T-helper 17 cell (primary cell): ENCODE data around the gene ATP8A2. TPM values are rescaled to one million over a fixed set of nuclear protein-coding genes. Genes with fewer than 3 reads are reported as not detected.

Experiments used
- ATAC-seq: fragments of 150-1000 bp; cut with Tn5 transposase; 2 replicates; pipeline ENCODE4 v1.10.0; 2021; ENCODE audit warnings: mild to moderate bottlenecking, moderate library complexity
- DNase-seq, 3 donors: peaks; one replicate each; pipeline versions ENCODE4 v3.0.0 to v3.0.0-alpha.2; 2020 to 2021
- H3K9me3 ChIP-seq: one replicate; pipeline ENCODE4 v1.7.0; 2013; ENCODE audit warnings: low read length, mild to moderate bottlenecking; ENCODE audit not compliant: control insufficient read depth, poor library complexity, severe bottlenecking
- H3K27ac Mint-ChIP-seq: one replicate; pipeline ENCODE4 v1.8.0; 2022; ENCODE audit warnings: mild to moderate bottlenecking, moderate library complexity, mixed read lengths
- H3K27me3 Mint-ChIP-seq: one replicate; pipeline ENCODE4 v1.8.0; 2022; ENCODE audit warnings: mixed read lengths
- H3K36me3 Mint-ChIP-seq: one replicate; pipeline ENCODE4 v1.8.0; 2022; ENCODE audit warnings: low read depth, mixed read lengths
- H3K4me1 Mint-ChIP-seq: one replicate; pipeline ENCODE4 v1.8.0; 2022; ENCODE audit warnings: mild to moderate bottlenecking, mixed read lengths
- H3K4me3 Mint-ChIP-seq: one replicate; pipeline ENCODE4 v1.8.0; 2022; ENCODE audit warnings: mild to moderate bottlenecking, moderate library complexity, mixed read lengths
- total RNA-seq, 4 donors: library from RNA in 2 of 4; stranded (reverse) in 2 of 4; gene quantifications; one replicate each; pipeline ENCODE4 v1.2.3 and lab custom pipeline; 2022 to 2026

Gene ATP8A2
- total RNA-seq, 2 donors from 2014 or later = 0.18 to 0.20 TPM

- no peaks in the 10 kb centered on the region for H3K9me3 ChIP-seq
- H3K4me3 Mint-ChIP-seq = no peak overlapping the region
- H3K27ac Mint-ChIP-seq = no peak overlapping the region
- ATAC-seq (no peak), DNase-seq (no peak)
- H3K27me3 Mint-ChIP-seq = peaks cover 59% of the 10 kb centered on the region
- no peaks in the 10 kb centered on the region for H3K4me1 Mint-ChIP-seq
- no peaks in the 10 kb centered on the region for H3K36me3 Mint-ChIP-seq
Observed at GRCh38 chr13:25447396-25447795, 75.6 kb downstream of the ATP8A2 start.

- Mint-ChIP-seq H3K27me3 (peaks cover 54% of the 10 kb centered on the region), H3K4me3 (no peak overlapping the region), H3K4me1 (no peaks in the 10 kb centered on the region), H3K27ac (no peak overlapping the region), H3K36me3 (no peaks in the 10 kb centered on the region)
- no peak for ATAC-seq
- no peaks in the 10 kb centered on the region for H3K9me3 ChIP-seq
- no peak for DNase-seq
Observed at GRCh38 chr13:25453850-25454365, 82.1 kb downstream of the ATP8A2 start.

GRCh38 chr13:25455146-25455545, 83.4 kb downstream of the ATP8A2 start:
- H3K9me3 ChIP-seq = no peaks in the 10 kb centered on the region
- no peak overlapping the region for H3K4me3 Mint-ChIP-seq
- peaks cover 53% of the 10 kb centered on the region for H3K27me3 Mint-ChIP-seq
- no peak overlapping the region for H3K27ac Mint-ChIP-seq
- DNase-seq = no peak
- H3K4me1 Mint-ChIP-seq = no peaks in the 10 kb centered on the region
- no peak for ATAC-seq
- H3K36me3 Mint-ChIP-seq = peaks cover 2% of the 10 kb centered on the region

DNA sequence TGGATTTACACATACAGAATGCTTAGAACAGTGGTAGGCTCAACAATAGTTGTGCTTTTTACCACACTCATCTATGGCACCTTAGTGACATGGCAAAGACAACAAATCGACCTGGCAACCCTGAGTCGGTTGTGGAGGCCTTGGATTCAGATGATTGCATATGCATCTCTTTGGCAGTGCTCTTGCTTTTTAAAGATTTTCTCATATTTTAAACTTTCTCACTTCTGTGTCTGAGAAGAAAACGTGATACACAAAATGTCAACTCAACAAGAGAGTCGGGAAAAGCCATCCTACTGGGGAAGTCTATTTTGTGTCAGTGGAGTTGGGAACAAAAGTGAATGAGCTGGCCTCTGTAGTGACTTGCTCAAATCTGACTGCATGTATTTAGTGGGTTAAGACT, 85.8 kb downstream of the ATP8A2 start:
- no peak for ATAC-seq
- H3K27ac Mint-ChIP-seq = no peak overlapping the region
- DNase-seq = no peak
- no peaks in the 10 kb centered on the region for H3K4me1 Mint-ChIP-seq
- peaks cover 2% of the 10 kb centered on the region for H3K36me3 Mint-ChIP-seq
- H3K4me3 Mint-ChIP-seq = no peak overlapping the region
- no peaks in the 10 kb centered on the region for H3K9me3 ChIP-seq
- peaks cover 39% of the 10 kb centered on the region for H3K27me3 Mint-ChIP-seq

- Mint-ChIP-seq H3K27ac (no peak overlapping the region), H3K4me1 (no peaks in the 10 kb centered on the region), H3K36me3 (peaks cover 2% of the 10 kb centered on the region), H3K4me3 (no peak overlapping the region), H3K27me3 (peaks cover 30% of the 10 kb centered on the region)
- no peak for ATAC-seq
- no peak for DNase-seq
- no peaks in the 10 kb centered on the region for H3K9me3 ChIP-seq
Observed at GRCh38 chr13:25462301-25463125, 90.7 kb downstream of the ATP8A2 start.

- Mint-ChIP-seq H3K4me1 (no peaks in the 10 kb centered on the region), H3K27ac (no peak overlapping the region), H3K27me3 (peaks cover 35% of the 10 kb centered on the region), H3K36me3 (peaks cover 2% of the 10 kb centered on the region), H3K4me3 (no peak overlapping the region)
- H3K9me3 ChIP-seq = no peaks in the 10 kb centered on the region
- ATAC-seq (no peak), DNase-seq (no peak)
Observed at GRCh38 chr13:25463496-25463895, 91.7 kb downstream of the ATP8A2 start.

DNA sequence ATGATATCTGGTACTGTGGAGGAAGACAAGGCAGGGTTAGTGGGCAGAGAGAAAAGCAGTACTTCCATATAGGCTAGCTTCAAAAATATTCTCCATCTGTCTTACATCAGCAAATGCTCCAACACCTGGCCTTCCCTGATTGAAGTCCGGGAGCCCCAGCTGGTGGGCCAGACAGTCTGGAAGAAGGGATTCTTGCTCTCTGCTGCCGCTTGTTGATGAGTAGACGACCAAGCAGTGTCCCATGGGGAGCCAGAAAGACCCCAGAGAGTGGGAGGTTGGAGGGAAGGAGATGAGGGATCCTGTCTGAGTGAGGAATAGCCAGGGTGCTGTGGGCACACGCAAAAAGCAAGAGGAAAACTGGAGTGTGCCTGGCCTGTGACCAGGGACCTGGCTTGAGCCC, 95.1 kb downstream of the ATP8A2 start:
- ATAC-seq (no peak), DNase-seq (no peak)
- no peaks in the 10 kb centered on the region for H3K9me3 ChIP-seq
- Mint-ChIP-seq H3K27me3 (peaks cover 53% of the 10 kb centered on the region), H3K4me3 (no peak overlapping the region), H3K36me3 (peaks cover 4% of the 10 kb centered on the region), H3K27ac (no peak overlapping the region), H3K4me1 (peaks cover 5% of the 10 kb centered on the region)

- no peak for ATAC-seq
- no peak overlapping the region for H3K4me3 Mint-ChIP-seq
Observed at GRCh38 chr13:25468325-25469168, 96.8 kb downstream of the ATP8A2 start.

GRCh38 chr13:25469169-25469525, 97.4 kb downstream of the ATP8A2 start:
- H3K4me3 Mint-ChIP-seq = peak overlapping the region; percentile 72
- no peak overlapping the region for H3K27ac Mint-ChIP-seq
- no peak for ATAC-seq
- peaks cover 4% of the 10 kb centered on the region for H3K36me3 Mint-ChIP-seq
- peaks cover 5% of the 10 kb centered on the region for H3K4me1 Mint-ChIP-seq
- peaks cover 53% of the 10 kb centered on the region for H3K27me3 Mint-ChIP-seq
- no peaks in the 10 kb centered on the region for H3K9me3 ChIP-seq
- no peak for DNase-seq

More at GRCh38 chr13:25468325-25469168, 96.8 kb downstream of the ATP8A2 start:
- H3K36me3 Mint-ChIP-seq = peaks cover 4% of the 10 kb centered on the region
- H3K27ac Mint-ChIP-seq = no peak overlapping the region
- H3K27me3 Mint-ChIP-seq = peaks cover 53% of the 10 kb centered on the region
- no peak for DNase-seq
- H3K9me3 ChIP-seq = no peaks in the 10 kb centered on the region
- H3K4me1 Mint-ChIP-seq = peaks cover 5% of the 10 kb centered on the region

- DNase-seq = no peak
- H3K4me3 Mint-ChIP-seq = no peak overlapping the region
- H3K36me3 Mint-ChIP-seq = peaks cover 4% of the 10 kb centered on the region
- ATAC-seq = no peak
- peaks cover 4% of the 10 kb centered on the region for H3K4me1 Mint-ChIP-seq
- H3K9me3 ChIP-seq = no peaks in the 10 kb centered on the region
- peaks cover 48% of the 10 kb centered on the region for H3K27me3 Mint-ChIP-seq
- no peak overlapping the region for H3K27ac Mint-ChIP-seq
Observed at GRCh38 chr13:25473864-25474263, 102.1 kb downstream of the ATP8A2 start.

DNA sequence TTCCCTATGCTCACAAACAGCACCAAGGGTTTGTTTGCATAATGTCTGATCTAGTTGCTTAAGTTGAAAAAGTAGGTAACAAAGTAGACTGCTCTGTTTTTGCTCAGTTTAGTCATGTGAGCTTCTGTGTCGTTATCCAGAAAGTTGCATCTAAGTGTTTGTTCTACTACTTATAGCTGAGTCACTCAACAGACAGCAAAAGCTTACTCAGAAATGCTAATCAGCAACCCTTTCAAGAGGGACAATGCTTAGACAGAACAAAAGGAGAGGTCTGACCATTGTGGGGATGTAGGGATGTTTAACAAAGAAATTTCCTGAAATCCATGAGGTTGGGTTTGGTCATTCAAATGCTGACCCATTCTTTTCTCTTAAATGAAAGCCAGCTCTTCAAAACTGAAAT, 106.4 kb downstream of the ATP8A2 start:
- no peaks in the 10 kb centered on the region for H3K36me3 Mint-ChIP-seq
- no peak for ATAC-seq
- H3K27me3 Mint-ChIP-seq = peaks cover 23% of the 10 kb centered on the region
- H3K27ac Mint-ChIP-seq = no peak overlapping the region
- no peaks in the 10 kb centered on the region for H3K4me1 Mint-ChIP-seq
- no peak for DNase-seq
- no peaks in the 10 kb centered on the region for H3K9me3 ChIP-seq
- no peak overlapping the region for H3K4me3 Mint-ChIP-seq

- no peak overlapping the region for H3K4me3 Mint-ChIP-seq
- no peaks in the 10 kb centered on the region for H3K4me1 Mint-ChIP-seq
- H3K27me3 Mint-ChIP-seq = peaks cover 15% of the 10 kb centered on the region
Observed at GRCh38 chr13:25489238-25489637, 117.5 kb downstream of the ATP8A2 start.

GRCh38 chr13:25490236-25490635, 118.5 kb downstream of the ATP8A2 start:
- no peak for ATAC-seq
- Mint-ChIP-seq H3K36me3 (no peaks in the 10 kb centered on the region), H3K4me1 (no peaks in the 10 kb centered on the region)

More at GRCh38 chr13:25489238-25489637, 117.5 kb downstream of the ATP8A2 start:
- no peaks in the 10 kb centered on the region for H3K36me3 Mint-ChIP-seq
- ATAC-seq (no peak), DNase-seq (no peak)
- no peak overlapping the region for H3K27ac Mint-ChIP-seq
- H3K9me3 ChIP-seq = no peaks in the 10 kb centered on the region

More at GRCh38 chr13:25490236-25490635, 118.5 kb downstream of the ATP8A2 start:
- no peak for DNase-seq
- H3K9me3 ChIP-seq = no peaks in the 10 kb centered on the region
- no peak overlapping the region for H3K4me3 Mint-ChIP-seq
- H3K27me3 Mint-ChIP-seq = peaks cover 23% of the 10 kb centered on the region
- no peak overlapping the region for H3K27ac Mint-ChIP-seq
